Measurements from ENCODE around the gene RNF6. TPM values are rescaled to one million over a fixed set of nuclear protein-coding genes. Genes with fewer than 3 reads are reported as not detected.

The RNF6 gene
- 44.0 and 50.3 TPM in 2 replicates for total RNA-seq

DNA sequence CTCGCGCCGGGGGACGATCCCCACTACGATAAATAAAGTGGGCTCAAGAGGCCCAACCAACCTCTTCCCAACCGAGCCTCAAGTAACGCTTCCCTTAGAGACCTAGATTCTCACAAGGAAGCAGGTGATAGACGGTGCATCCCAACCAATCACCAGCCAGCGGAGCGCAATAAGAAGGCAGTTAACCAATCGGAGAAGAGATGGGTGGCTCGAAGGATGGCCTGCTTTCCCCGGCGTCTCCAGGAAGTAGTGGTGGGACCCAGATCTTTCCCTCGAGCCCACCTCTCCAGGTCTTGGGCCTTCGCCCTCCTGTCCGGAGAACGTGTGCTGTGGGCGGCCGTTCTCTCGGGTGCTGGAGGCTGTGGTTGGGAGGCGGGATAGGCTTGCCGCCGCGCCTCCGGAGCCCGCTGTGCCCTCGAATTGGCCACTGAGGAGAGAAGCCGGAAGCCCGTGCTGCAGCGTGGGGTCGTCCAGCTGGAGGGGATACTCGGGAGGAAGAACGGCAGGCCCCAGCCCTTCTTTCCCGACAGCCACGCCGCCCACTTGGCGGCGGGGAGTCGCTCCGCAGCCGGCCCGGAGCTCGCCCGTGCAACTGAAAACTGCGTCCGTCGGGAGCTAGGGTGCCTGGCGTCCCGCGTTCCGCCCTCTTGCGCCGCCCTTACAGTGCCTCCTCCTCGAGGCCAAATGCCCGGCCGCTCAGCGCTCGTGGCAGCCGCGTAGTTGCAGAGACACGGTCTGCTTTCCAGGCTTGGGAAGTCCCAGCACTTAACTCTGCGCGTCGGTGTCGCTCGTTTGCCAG is at the start of gene RNF6:
TSS of gene RNF6 (minus strand) at position 594 of the 799 bp plus-strand sequence. CDS start 2,665 bp downstream, outside the sequence.

DNA sequence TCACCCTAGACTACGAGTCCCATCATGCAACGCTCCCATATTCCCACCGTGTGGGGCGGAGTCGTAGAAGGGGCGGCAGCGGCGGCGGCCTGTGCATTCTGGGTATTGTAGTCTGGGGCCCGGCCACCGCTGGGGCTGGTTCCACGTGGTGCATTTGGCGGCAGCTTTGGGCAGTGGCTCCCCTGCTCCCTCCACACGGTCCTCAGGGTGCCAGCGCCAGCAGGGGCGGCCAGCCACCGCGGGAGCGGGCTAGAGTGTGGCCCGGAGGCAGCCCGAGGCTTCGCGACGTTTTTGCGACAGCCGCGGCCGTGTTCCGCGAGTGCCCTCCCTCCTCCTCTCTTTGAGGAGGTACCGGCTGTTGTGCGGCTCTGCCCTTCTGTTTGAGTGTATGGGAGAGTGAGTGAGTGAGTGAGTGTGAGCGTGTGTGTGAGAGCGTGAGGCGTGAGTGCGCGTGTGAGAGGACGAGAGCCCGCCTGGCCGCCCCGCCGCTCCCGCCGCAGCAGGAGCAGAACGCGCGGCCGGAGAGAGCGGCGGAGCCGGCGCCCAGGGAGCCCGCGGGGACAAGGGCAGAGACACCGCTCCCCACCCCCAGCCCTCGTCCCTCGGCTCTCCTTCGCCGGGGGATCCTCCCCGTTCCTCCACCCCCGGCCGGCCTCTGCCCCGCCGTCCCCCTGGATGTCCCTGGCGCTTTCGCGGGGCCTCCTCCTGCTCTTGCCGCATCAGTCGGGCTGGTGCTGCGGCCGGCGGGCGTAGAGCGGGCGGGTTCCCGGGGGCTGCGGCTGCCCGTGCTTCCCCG is 31.9 kb upstream of the RNF6 start, which contains the start of gene CDK8:
TSS of gene CDK8 (plus strand) at position 343 of the 796 bp plus-strand sequence. CDS start 513 bp downstream, outside the sequence.

Other genes starting within 250 kb of the RNF6 start
- under 0.01 and 0.57 TPM in 2 replicates for gene SHISA2, start 170.3 kb downstream of the RNF6 start, total RNA-seq
- 16.6 and 21.6 TPM in 2 replicates for gene CDK8, start 31.8 kb upstream of the RNF6 start, total RNA-seq